Right cardiac atrium (tissue), 5 donors: ENCODE data around the gene E2F1. TPM values are rescaled to one million over a fixed set of nuclear protein-coding genes. Genes with fewer than 3 reads are reported as not detected.
"Not testable (repeated sequence)": the region's sequence is repeated elsewhere in the genome, so short reads cannot be mapped to it uniquely, and the experiment has no call there.

Experiments
- ATAC-seq, 2 donors: fragments of 200-7000 bp; cut with Tn5 transposase; one replicate each; pipeline versions ENCODE4 v1.8.0 to v1.9.1; 2020; ENCODE audit warnings: moderate library complexity in 2 of 2, mild to moderate bottlenecking in 1 of 2
- DNase-seq, 3 donors: peaks; one replicate each; pipeline ENCODE4 v3.0.0-alpha.2; 2020
- H3K27ac ChIP-seq: one replicate; pipeline ENCODE4 v1.5.1; 2013; ENCODE audit warnings: mild to moderate bottlenecking, low read length, control low read depth, moderate library complexity
- H3K27me3 ChIP-seq: one replicate; pipeline ENCODE4 v1.6.1; 2013; ENCODE audit not compliant: control insufficient read depth, insufficient read depth
- H3K4me1 ChIP-seq: one replicate; pipeline ENCODE4 v1.6.1; 2013; ENCODE audit warnings: low read length; ENCODE audit not compliant: control insufficient read depth, insufficient read depth
- H3K4me3 ChIP-seq: one replicate; pipeline ENCODE4 v1.5.1; 2013; ENCODE audit warnings: low read length, control low read depth
- H3K9me3 ChIP-seq: one replicate; pipeline ENCODE4 v1.6.1; 2013; ENCODE audit warnings: low read length; ENCODE audit not compliant: control insufficient read depth
- WGBS: extraction: QIAGEN DNeasy Blood & Tissue Kit; methylation state at CpG from one replicate; pipeline ENCODE4 v1.1.7; 2013; 5-methylcytosine and 5-hydroxymethylcytosine counted together
- intact Hi-C, 4 donors: fragments of 100-400 bp; cut with DNase I; formaldehyde crosslinking; loops; one replicate each; pipeline versions ENCODE4 v1.11.0 to v1.14.0; 2022 to 2023
- polyA plus RNA-seq: library from polyadenylated mRNA; stranded (reverse); fragments of 200-250 nt; gene quantifications from one replicate; pipeline ENCODE4 v1.2.3, GENCODE V29; 2013
- total RNA-seq, 4 donors: library from RNA; stranded (reverse); fragmentation: NEBNext Ultra II Directional; extraction: Animal tissue kit (Norgen Biotek cat#: 25700); gene quantifications; one replicate each; pipeline ENCODE4 v1.2.1, GENCODE V29; 2021
- donor health status: healthy with polysubstance abuse.
- donor health status: DM: no; HTN: yes; CAD: no.
- donor health status: DM: no; HTN: no; CAD: no.
- donor health status: DM: no; HTN: yes; CAD: no; lungs with severe emphysema.
- donor health status: DM: yes; HTN: yes; CAD: no.

Gene E2F1
- total and polyA plus RNA-seq, 5 donors, result 0.45 to 2.2 (median 0.97) TPM

DNA sequence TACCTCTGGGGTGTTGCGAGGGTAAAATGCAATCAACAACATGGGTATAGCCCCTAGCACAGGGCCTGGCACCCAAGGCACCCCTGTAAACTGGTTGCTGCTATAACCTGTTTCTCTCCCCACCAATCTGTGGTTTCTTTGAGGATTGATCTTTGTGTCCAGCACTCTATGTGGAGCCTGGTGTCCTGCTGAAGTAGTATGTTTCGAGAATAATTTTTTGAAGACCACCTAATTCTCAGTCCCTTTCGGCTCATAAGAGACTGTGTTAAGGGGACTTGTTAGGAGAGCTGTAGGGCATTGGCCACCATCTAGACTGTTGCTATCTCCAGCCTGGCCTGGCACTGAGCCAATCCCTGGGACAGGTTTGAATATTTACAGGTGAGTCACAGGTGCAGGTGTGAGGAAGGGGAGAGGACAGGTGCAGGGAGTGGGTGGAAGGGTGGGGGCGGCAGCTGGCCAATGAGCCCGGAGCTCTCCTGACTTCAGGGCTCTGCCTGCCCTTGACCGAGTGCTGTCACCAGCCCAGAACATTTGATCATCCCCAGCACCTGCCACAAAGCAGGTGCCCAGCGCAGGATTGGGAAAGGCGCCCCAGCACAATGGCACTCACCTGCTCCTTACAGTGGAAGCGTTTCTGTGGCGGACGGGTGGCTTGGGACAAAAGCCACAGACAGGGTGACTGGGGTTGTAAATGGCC, 32.1 kb downstream of the E2F1 start:
- ATAC-seq (peak; percentile 5), DNase-seq (peak in 2 of 3 donors; percentile 63 to 66)
- WGBS, result 82% methylated on average over 11 of the region's 11 CpGs
- no peak overlapping the region for H3K4me3 ChIP-seq
- H3K4me1 ChIP-seq, result no peaks in the 10 kb centered on the region
- no peaks in the 10 kb centered on the region for H3K27me3 ChIP-seq
- intact Hi-C loops, result loop anchor here in 3 of 4 donors (5.0 kb wide), 2 partner anchors 192 to 197 kb away; no protein-coding TSS in a partner anchor
- no peaks in the 10 kb centered on the region for H3K9me3 ChIP-seq
- H3K27ac ChIP-seq, result no peak overlapping the region

DNA sequence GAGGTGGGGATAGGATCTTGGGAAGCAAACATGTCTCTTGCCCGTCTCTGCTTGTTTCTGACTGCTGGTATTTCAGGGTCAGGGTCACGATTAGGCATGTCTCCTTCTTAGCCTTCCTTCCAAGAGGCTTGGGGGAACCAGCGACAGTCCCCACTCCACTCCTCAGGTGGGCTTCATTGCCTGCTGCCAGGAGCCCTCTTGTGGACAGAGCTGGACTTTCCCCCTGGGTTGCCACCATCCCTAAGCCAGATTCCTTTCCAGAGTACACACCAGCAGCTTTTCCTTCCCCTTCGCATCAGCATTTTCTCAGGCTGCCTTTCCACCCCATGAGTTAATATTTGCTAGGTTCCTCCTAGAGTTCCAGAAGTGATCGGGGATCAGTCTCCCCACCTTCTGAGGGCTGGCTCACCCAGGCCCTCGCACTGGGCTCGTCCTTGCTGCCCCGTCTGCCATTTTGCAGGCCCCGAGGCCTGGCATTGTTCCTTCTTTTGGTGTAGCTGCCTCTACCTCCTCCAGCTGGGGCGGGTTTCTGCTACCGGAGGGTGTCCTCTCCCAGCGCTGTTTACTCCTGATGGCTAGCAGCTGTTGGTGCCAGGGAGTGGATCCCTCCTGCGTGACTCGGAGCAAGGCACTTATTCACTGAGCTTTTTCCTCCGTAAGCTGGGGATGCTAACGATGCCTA, 32.8 kb downstream of the E2F1 start:
- no peaks in the 10 kb centered on the region for H3K9me3 ChIP-seq
- 32% methylated on average over 16 of the region's 16 CpGs for WGBS
- no peak overlapping the region for H3K4me3 ChIP-seq
- H3K27ac ChIP-seq, result no peak overlapping the region
- intact Hi-C loops, result loop anchor here in 3 of 4 donors (5.0 kb wide), 2 partner anchors 191 to 196 kb away; no protein-coding TSS in a partner anchor
- H3K27me3 ChIP-seq, result no peaks in the 10 kb centered on the region
- H3K4me1 ChIP-seq, result peaks cover 3% of the 10 kb centered on the region
- ATAC-seq (peak; percentile 63 to 66), DNase-seq (peak in 2 of 3 donors; percentile 78 to 90)

DNA sequence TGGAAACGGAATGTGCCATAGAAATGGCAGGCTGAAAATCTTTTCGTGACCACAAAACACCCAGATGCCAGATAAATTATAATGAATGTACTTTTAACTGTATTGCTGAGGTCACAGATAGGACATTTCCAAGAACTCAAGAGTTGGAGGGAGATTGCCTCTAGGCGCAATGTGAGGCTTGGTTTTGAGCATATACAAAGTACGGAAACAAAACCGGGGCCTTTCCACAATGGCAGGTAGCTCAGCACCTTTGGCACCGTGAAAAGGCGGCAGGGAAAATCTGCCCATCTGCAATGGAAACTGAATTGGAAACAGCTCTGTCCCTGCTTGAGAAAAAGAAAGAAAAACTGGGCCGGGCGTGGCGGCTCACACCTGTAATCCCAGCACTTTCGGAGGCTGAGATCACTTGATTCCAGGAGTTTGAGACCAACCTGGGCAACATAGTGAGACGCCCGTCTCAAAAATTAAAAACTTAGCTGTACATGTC, 34.6 kb downstream of the E2F1 start:
- DNase-seq (no peak), ATAC-seq (no peak)
- WGBS, result 82% methylated on average over 13 of the region's 13 CpGs
- Histone ChIP-seq H3K27me3 (no peaks in the 10 kb centered on the region), H3K4me1 (peaks cover 9% of the 10 kb centered on the region), H3K27ac (no peak overlapping the region), H3K4me3 (no peak overlapping the region), H3K9me3 (no peaks in the 10 kb centered on the region)
- intact Hi-C loops, result loop anchor here in 3 of 4 donors (5.0 kb wide), 2 partner anchors 189 to 194 kb away; no protein-coding TSS in a partner anchor

DNA sequence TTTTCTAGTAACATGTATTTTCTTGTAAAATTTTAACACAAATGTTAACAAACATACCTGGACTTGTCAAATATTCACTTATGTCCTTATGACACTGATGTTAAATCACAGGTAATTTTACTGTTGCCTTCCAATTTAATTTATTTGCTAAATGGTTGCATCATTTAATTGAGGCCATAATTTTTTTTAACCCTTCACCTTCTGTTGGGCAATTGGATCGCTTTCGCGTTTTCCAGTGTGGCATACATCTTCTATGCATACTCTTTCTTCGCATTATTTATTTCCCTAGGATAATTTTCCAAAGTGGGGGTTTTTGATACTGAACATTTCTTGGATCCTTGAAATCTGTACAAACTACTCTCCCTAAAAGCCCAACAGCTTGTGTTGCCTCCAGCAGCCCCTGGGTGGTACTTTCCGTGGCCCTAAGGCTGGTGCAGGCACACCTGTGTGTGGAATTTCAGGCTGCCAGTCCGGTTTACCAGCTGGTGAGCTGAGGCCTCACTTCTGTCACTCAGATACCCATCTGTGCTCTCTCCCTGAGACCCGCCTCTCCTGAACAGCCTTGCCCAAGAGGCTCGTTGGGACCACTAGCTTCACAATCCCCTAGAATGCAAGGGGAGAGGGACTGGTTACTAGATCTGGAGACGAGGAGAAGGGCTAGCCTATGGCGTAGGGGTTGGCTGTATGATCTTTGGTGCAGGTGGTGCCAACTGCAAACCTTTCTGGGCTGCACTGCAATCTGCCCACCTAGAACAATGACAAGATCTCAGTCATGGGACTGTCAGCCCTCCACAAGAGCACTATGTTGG, 35.2 kb downstream of the E2F1 start:
- DNase-seq (peak in 1 of 3 donors; percentile 33), ATAC-seq (no peak)
- no peaks in the 10 kb centered on the region for H3K9me3 ChIP-seq
- 86% methylated on average over 10 of the region's 10 CpGs for WGBS
- H3K4me1 ChIP-seq, result peaks cover 9% of the 10 kb centered on the region
- intact Hi-C loops, result loop anchor here in 3 of 4 donors (5.0 kb wide), 2 partner anchors 189 to 194 kb away; no protein-coding TSS in a partner anchor
- H3K4me3 ChIP-seq, result no peak overlapping the region
- H3K27ac ChIP-seq, result no peak overlapping the region
- no peaks in the 10 kb centered on the region for H3K27me3 ChIP-seq

DNA sequence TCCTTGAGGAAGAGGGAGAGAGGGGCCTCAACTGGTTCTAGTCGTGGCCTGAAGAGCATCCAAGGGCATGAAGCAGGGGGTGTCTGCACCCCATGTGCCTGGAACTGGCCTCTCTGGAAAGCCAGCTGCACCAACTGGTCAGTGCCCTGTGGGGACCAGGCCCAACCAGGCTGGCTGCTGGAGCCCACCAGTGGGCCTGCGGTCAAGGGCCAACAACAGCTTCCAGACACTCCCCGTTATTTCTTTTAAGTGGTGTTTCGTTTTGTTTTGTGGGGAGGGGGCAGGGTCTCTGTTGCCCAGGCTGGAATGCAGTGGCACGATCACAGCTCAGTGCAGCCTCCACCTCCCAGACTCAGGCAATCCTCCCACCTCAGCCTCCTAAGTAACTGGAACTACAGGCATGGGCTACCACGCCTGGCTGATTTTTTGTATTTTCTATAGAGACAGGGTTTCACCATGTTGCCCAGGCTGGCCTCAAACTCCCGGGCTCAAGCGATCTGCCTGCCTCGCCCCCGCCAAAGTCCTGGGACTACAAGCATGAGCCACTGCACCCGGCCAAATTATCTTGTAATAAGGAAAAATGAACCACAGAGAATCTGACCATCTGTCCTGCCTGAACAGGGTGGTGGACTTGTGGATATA, 36.0 kb downstream of the E2F1 start:
- Histone ChIP-seq H3K27me3 (no peaks in the 10 kb centered on the region), H3K27ac (no peak overlapping the region), H3K4me3 (no peak overlapping the region), H3K9me3 (no peaks in the 10 kb centered on the region), H3K4me1 (peaks cover 9% of the 10 kb centered on the region)
- no peak for ATAC-seq
- DNase-seq, result peak in 1 of 3 donors; percentile 40
- intact Hi-C loops, result loop anchor here in 3 of 4 donors (5.0 kb wide), 2 partner anchors 188 to 193 kb away; no protein-coding TSS in a partner anchor
- 90% methylated on average over 11 of the region's 11 CpGs for WGBS

DNA sequence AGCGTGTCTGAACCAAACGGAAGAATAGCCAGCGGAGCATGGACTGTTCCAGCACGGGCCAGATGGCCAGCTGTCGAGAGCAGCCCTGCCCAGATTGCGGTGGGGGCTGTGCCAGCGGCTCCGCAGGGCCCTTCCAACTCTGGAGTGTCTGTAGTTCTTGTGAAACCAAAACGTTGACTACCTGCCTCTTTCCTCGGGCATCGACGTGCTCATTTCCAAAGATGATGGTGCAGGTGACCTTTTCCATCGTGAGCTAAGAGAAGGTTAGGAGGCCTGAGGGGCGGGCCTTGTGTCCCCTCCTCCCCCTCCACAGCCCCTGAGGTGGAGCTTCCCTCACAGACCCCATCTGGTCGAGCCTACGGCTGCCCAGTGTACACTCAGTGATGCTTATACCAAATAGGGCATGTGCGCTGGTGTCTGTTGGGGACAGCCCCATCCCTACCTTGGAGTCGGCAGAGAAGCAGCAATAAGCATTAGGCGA, 36.9 kb downstream of the E2F1 start:
- peak; percentile 56 to 63 for ATAC-seq
- Histone ChIP-seq H3K4me1 (peaks cover 9% of the 10 kb centered on the region), H3K4me3 (no peak overlapping the region), H3K27ac (no peak overlapping the region), H3K9me3 (no peaks in the 10 kb centered on the region), H3K27me3 (no peaks in the 10 kb centered on the region)
- intact Hi-C loops, result no loop called here
- 70% methylated on average over 19 of the region's 19 CpGs for WGBS
- DNase-seq, result peak; percentile 79 to 89 (median 89)

DNA sequence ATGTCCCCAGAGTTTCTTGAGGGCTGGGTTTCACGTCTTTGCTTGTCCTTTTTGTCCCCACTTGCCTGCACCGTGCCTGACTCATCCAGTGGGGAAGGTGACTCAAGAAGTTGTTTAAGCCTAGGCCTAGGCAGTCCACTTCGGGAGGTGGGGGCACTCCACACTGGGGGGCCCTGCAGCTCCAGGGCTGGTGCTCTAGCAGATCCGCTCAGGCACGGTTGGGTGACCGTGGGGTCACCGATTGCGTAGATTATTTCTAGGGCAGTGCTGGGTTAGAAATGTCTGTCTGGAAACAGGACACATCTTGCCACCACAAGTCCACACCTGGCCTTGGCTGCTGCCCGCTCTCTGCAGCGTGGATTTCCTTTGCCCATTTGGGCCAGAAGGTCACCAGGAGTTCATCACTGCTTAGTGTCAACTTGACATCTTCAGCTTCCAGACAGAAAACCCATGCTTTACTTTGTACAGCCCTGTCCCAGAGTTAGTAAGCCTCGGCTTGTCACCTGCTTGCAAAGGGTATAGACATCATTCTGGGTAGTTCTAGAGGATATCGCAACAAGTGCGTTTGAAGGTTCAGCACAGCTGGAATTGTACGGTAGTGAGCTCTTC, 37.7 kb downstream of the E2F1 start:
- 69% methylated on average over 14 of the region's 14 CpGs for WGBS
- no peaks in the 10 kb centered on the region for H3K9me3 ChIP-seq
- H3K4me1 ChIP-seq, result peaks cover 9% of the 10 kb centered on the region
- ATAC-seq (peak in 1 of 2 donors; percentile 28), DNase-seq (peak in 1 of 3 donors; percentile 47)
- H3K27ac ChIP-seq, result no peak overlapping the region
- intact Hi-C loops, result no loop called here
- H3K27me3 ChIP-seq, result no peaks in the 10 kb centered on the region
- no peak overlapping the region for H3K4me3 ChIP-seq

DNA sequence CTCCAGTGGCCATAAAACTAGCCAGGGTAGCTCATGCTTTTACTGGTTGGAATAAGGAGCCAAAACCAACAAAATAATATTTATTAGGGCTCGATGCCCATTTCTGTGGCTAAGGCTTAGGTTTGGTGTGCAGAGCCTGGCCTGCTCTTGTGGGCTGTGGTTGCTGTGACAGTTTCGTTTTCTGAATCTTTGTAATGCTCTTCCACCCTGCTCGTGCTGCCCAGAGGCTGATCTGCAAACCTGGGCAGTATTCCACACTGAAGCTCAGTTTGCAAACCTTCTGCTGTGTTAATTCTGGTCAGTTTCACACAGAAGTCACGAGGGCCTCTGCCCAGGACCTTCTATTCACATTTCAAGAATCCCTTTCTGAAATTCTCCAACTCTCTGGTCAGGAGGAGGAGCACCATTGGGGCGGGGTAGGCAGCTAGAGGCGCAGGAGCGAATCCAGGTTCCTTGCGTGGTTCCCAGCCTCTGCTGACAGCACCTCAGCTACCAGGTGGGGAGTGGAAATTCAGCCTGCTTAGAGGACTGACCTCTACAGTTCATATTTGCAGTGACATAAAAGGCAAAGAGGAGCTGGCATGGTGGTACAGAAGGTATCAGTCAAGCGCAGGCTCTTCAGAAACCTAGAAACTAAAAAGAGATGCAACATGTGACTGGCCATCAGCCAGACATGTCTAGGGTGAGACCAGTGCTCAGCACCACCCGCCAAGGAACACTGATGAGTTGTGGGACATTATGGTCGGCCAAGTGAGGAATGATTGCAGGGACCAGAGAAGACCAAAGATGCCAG, 38.4 kb downstream of the E2F1 start:
- H3K9me3 ChIP-seq, result no peaks in the 10 kb centered on the region
- peak in 1 of 3 donors; percentile 83 for DNase-seq
- intact Hi-C loops, result no loop called here
- WGBS, result 59% methylated on average over 11 of the region's 11 CpGs
- H3K4me1 ChIP-seq, result peaks cover 9% of the 10 kb centered on the region
- no peaks in the 10 kb centered on the region for H3K27me3 ChIP-seq
- no peak overlapping the region for H3K27ac ChIP-seq
- no peak overlapping the region for H3K4me3 ChIP-seq
- peak; percentile 82 to 84 for ATAC-seq

DNA sequence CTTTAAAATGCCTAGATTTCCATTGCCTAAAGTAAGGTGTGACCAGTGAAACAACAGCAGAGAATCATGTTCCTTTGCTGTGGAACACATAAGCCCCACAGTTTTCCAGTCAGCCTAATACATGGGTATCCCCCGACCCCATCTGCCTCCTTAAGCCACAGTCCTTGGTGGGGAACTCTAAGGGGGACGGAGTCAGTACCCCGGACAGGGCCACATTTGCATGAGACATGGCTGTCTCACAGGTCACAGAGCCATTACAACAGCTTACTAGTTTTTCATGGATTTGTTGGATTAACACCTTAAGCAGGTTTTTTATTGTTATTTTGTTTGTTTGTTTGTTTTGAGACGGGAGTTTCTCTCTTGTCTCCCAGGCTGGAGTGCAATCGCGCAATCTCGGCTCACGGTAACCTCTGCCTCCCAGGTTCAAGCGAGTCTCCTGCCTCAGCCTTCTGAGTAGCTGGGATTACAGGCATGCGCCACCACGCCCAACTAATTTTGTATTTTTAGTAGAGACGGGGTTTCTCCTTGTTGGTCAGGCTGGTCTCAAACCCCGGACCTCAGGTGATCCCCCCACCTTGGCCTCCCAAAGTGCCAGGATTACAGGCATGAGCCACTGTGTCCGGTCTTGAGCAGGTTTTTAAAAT, 39.1 kb downstream of the E2F1 start:
- H3K9me3 ChIP-seq, H3K27me3 ChIP-seq, H3K4me3 ChIP-seq, ATAC-seq, H3K4me1 ChIP-seq, H3K27ac ChIP-seq, intact Hi-C loops, DNase-seq: not testable (repeated sequence)
- 75% methylated on average over 14 of the region's 14 CpGs for WGBS
